GM19193 (cell line): Measurements from ENCODE around the gene SIAH1.

ENCODE experiments used
- POLR2A ChIP-seq: IDR thresholded peaks from 4 replicates; pipeline ENCODE4 v1.6.1; 2011; ENCODE audit not compliant: insufficient read depth, insufficient read length; ENCODE audit errors: extremely low read depth

SIAH1 gene

DNA sequence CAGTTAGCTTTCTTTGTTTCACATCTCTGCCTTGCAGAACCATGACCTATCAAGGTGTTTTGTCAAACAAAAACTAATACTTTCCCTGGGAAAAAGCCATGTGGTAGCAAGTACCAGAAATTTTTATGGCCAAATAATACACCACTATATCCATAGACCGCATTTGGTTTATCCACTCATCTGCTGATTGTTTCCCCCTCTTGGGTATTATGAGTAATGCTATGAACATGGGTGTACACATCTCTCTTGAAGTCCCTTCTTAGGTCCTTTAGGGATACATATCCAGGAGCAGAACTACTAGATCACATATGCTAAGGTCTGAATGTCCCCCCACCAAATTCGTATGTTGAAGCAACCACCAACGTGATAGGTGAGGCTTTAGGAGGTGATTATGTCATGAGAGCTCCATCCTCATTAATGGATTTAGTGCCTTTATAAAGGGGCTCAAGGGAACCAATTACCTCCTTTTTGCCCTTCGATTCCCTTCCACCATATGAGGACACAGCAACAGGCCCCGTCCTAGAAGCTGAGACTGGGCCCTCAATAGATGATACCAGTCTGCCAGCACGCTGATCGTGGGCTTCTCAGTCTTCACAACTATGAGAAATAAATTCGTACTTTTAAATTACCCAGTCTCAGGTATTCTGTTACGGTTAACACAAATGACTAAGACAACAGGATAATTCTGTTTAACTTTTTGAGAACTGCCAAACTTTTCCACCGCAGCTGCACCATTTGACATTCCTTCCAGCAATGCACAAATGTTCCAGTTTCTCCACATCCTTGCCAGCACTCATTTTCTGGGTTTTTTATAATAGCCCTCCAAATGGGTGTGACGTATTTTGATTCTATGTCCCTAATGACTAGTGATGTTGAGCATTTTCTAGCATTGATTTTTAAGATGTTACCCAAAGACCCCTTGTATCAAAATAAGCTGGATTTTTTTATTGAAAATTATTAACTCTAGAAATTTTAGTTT is 30.0 kb downstream of the SIAH1 start:
- no peak for TF ChIP-seq POLR2A

GRCh38 chr16:48353565-48354163 is 31.5 kb downstream of the SIAH1 start:
- TF ChIP-seq POLR2A = no peak

DNA sequence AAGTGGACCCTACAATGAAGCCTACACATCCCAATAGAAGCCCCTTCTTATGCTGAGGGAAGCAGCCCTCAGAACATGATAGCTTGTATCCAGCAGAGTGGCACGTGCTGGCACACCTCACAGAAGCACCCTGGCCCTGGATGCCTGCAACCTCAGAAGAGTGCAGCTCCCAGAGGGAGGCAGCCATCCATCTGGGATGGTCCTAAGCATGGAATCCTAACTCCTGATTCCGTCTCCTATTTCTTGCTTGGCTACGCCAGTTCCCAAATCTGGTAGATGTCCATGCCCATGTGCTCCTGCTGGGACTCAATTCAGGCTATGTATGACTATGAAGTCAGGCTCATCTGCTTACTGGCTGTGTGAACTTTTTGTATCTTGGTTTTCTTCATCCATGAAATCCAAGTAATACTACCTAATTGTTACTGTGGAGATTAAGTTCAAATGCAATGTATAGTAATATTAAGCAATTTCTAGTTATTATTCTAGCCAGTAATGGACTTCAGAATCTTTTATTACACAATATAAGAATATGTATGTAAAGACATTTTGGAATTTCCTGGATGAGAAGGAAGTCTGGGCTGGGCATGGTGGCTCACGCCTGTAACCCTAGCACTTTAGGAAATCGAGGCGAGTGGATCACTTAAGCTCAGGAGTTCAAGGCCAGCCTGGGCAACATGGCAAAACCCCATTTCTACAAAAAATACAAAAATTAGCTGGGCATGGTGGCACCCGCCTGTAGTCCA is 32.4 kb downstream of the SIAH1 start:
- TF ChIP-seq POLR2A = no peak

GRCh38 chr16:48350736-48351135 is 34.5 kb downstream of the SIAH1 start:
- TF ChIP-seq POLR2A = no peak

GRCh38 chr16:48347980-48348379 is 37.2 kb downstream of the SIAH1 start:
- no peak for TF ChIP-seq POLR2A

- TF ChIP-seq POLR2A = no peak
Measured at GRCh38 chr16:48347191-48347865, 37.9 kb downstream of the SIAH1 start.

DNA sequence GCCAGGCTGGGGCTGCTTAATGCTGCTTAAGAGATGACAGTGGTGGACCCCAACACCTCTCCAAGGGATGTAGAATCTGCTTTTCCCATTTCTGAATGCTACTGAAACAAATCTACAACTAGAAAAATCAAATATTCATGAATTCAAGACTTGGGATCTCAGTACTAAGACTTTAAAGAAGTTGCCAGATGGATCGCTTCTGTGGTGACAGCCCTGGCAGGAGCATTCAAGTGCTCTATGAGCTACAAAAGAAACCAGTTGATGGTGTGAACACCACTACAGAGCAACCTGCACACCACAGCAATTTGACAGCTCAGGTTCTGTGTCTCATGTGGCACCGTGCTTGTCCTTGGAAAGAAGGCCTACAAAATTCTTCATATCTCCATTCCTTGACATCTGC is 42.6 kb downstream of the SIAH1 start:
- TF ChIP-seq POLR2A = no peak

DNA sequence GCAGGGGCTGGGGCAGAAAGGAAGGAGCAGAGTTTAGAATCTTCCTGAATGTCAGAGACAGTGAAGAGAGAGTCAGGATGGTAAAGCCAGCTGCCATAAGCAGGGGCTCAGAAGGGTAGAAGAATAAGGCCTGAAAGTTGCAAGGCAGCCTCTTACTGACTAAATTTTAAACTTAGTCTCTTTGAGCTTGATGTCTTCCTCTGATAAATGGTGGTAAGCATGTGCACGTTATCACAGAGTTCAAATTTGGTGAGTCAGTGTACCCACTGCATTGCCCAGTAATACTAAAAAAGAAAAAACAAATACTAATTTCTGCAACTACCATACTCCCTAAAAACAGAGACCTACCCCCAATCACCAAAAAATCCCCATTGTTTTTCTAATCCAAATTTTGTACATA is 45.2 kb downstream of the SIAH1 start:
- no peak for TF ChIP-seq POLR2A

DNA sequence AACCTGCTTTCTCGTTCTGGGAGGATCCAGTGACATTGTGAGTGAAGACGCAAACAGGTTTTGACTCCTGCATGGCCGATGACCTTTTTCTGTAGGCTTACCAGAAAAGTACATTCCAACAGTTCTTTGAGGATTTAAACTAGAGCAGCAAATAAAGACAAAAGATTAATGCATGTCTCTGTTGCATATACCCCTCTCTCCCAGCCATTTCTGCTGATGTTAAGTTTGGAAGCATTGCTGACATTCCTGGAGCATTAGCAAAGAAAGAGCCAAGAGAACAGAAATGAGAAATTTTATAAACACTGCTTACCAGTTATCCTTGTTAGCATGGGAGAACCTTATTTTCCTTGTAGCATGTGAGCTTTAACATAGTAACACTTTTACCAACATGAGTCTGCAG is 49.3 kb downstream of the SIAH1 start:
- TF ChIP-seq POLR2A = no peak

DNA sequence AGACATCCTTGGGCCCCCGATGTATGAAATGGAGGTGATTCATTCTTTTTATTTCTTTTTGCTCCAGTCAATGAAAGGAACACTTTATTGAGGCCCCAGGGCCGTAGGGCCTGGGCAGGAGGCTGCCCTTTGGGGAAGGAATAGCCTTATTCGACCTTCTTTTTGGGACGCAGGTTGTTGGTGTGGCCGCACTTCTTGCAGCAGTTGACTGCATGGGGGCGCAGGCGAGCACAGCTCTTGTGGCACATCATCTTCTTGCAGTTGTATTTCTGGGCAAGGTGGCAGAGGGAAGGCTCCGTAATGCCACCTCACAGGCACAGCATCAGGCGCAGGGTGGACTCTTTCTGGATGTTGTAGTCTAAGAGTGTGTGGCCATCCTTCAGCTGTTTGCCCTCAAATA is 50.9 kb downstream of the SIAH1 start:
- no peak for TF ChIP-seq POLR2A

- no peak for TF ChIP-seq POLR2A
Measured at GRCh38 chr16:48332978-48333377, 52.2 kb downstream of the SIAH1 start.

DNA sequence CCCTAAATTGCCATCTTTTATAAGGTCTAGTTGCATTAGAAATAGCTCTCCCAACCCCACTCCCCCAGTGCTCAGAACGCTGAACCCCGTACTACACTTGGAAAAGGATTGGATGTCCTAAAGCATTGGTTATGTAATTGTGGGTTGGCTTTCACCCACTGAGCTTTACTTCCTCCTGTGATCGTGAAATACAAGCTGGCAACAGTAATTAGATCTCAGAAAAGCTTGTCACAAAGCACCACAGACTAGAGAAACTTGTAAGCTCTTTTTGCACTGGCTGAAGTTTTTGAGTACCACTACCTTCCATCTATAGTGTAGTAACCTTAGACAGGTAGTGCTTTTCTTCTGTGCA is 54.4 kb downstream of the SIAH1 start:
- TF ChIP-seq POLR2A = no peak

GRCh38 chr16:48330189-48330840 is 54.9 kb downstream of the SIAH1 start:
- no peak for TF ChIP-seq POLR2A

GRCh38 chr16:48329138-48329537 is 56.1 kb downstream of the SIAH1 start:
- no peak for TF ChIP-seq POLR2A

- no peak for TF ChIP-seq POLR2A
Measured at GRCh38 chr16:48326915-48327314, 58.3 kb downstream of the SIAH1 start.
